SK-N-SH (cell line): ENCODE data around the gene SLC25A26. TPM values are rescaled to one million over a fixed set of nuclear protein-coding genes. Genes with fewer than 3 reads are reported as not detected.
"Not testable (repeated sequence)": the region's sequence is repeated elsewhere in the genome, so short reads cannot be mapped to it uniquely, and the experiment has no call there.

Source experiments
- CTCF ChIA-PET: fragments of 300-600, 350-600 bp; formaldehyde crosslinking; extraction: SDS; loops from one replicate; lab custom pipeline; 2021; lab: Yijun Ruan, JAX
- POLR2A ChIA-PET: fragments of 350-600 bp; sonication (Branson Sonifier 250); formaldehyde crosslinking; extraction: SDS; loops from one replicate; lab custom pipeline; 2020; ENCODE audit warnings: antibody characterized with exemption, inconsistent platforms; lab: Yijun Ruan, JAX
- DNase-seq: peaks from one replicate; pipeline ENCODE4 v3.0.0; 2012
- H2AFZ ChIP-seq: fragments of 200-600 bp; sonication (generic); 2 replicates; pipeline ENCODE4 v1.8.1; 2016; ENCODE audit warnings: antibody characterized with exemption, mild to moderate bottlenecking, low read depth
- H3F3A ChIP-seq: fragments of 200-600 bp; sonication (generic); replicated peaks from 2 replicates; pipeline ENCODE3; 2016; ENCODE audit warnings: antibody characterized with exemption, mild to moderate bottlenecking; ENCODE audit not compliant: insufficient read depth
- H3K27ac ChIP-seq, 2 experiments: fragments of 200-500 bp in 1 of 2; fragments of 200-600 bp in 1 of 2; sonication (Bioruptor generic) in 1 of 2; sonication (generic), shearing (Covaris generic) in 1 of 2; 2 replicates each; pipeline versions ENCODE4 v1.5.1 to v1.6.1; 2014 to 2016; ENCODE audit warnings: low read depth in 2 of 2, inconsistent platforms in 1 of 2, low read length in 1 of 2, mild to moderate bottlenecking in 1 of 2, mixed read lengths in 1 of 2
- H3K27me3 ChIP-seq: fragments of 200-600 bp; sonication (generic), shearing (Covaris generic); 2 replicates; pipeline ENCODE4 v1.6.1; 2016; ENCODE audit warnings: mixed run types; ENCODE audit not compliant: insufficient read depth
- H3K36me3 ChIP-seq, 2 experiments: fragments of 200-500 bp in 1 of 2; fragments of 200-600 bp in 1 of 2; sonication (Bioruptor generic) in 1 of 2; sonication (generic) in 1 of 2; replicated peaks in 1 of 2; 2 replicates each; pipeline versions ENCODE3 to v1.5.1; 2014 to 2016; ENCODE audit warnings: low read length in 1 of 2, mild to moderate bottlenecking in 1 of 2; ENCODE audit not compliant: insufficient read depth in 2 of 2, control insufficient read depth in 1 of 2
- H3K4me1 ChIP-seq, 2 experiments: fragments of 200-500 bp in 1 of 2; fragments of 200-600 bp in 1 of 2; sonication (Bioruptor generic) in 1 of 2; sonication (generic), shearing (Covaris generic) in 1 of 2; 2 replicates each; pipeline versions ENCODE4 v1.5.1 to v1.6.1; 2014 to 2016; ENCODE audit warnings: low read depth in 1 of 2, low read length in 1 of 2, mixed run types in 1 of 2; ENCODE audit not compliant: insufficient read depth in 2 of 2, control insufficient read depth in 1 of 2
- H3K4me2 ChIP-seq: fragments of 200-600 bp; sonication (generic), shearing (Covaris generic); 2 replicates; pipeline ENCODE4 v1.6.1; 2017; ENCODE audit warnings: mixed run types
- H3K4me3 ChIP-seq, 2 experiments: fragments of 200-500 bp in 1 of 2; fragments of 200-600 bp in 1 of 2; sonication (Bioruptor generic) in 1 of 2; sonication (generic), shearing (Covaris generic) in 1 of 2; 2 replicates each; pipeline versions ENCODE4 v1.5.1 to v1.8.1; 2014 to 2016; ENCODE audit warnings: low read depth in 2 of 2, inconsistent platforms in 1 of 2, low read length in 1 of 2, mild to moderate bottlenecking in 1 of 2, mixed read lengths in 1 of 2, moderate library complexity in 1 of 2
- H3K79me2 ChIP-seq: fragments of 200-600 bp; sonication (generic); 2 replicates; pipeline ENCODE4 v1.8.1; 2017; ENCODE audit warnings: mild to moderate bottlenecking; ENCODE audit not compliant: insufficient read depth
- H3K9ac ChIP-seq: fragments of 200-600 bp; sonication (generic); 2 replicates; pipeline ENCODE4 v1.6.1; 2017; ENCODE audit warnings: mixed run types
- H3K9me2 ChIP-seq: fragments of 200-600 bp; sonication (generic); 2 replicates; pipeline ENCODE4 v1.6.1; 2017; ENCODE audit warnings: mixed run types
- H3K9me3 ChIP-seq: fragments of 200-600 bp; sonication (generic); 2 replicates; pipeline ENCODE4 v1.6.1; 2017; ENCODE audit warnings: mixed run types, mild to moderate bottlenecking, moderate library complexity
- H4K20me1 ChIP-seq: fragments of 200-600 bp; sonication (generic); 2 replicates; pipeline ENCODE4 v1.6.1; 2017; ENCODE audit warnings: mild to moderate bottlenecking, mixed run types; ENCODE audit not compliant: insufficient read depth
- EP300 ChIP-seq, 2 experiments: IDR thresholded peaks; 2 replicates each; pipeline versions ENCODE4 v1.4.0 to v1.6.1; 2012; ENCODE audit warnings: borderline replicate concordance in 1 of 2, low read depth in 1 of 2, low read length in 1 of 2
- FOSL2 ChIP-seq: IDR thresholded peaks from 2 replicates; pipeline ENCODE4 v1.4.0; 2012; ENCODE audit warnings: low read depth, mild to moderate bottlenecking, moderate library complexity, borderline replicate concordance
- FOXJ3 ChIP-seq: sonication (generic); formaldehyde crosslinking; IDR thresholded peaks from 2 replicates; pipeline ENCODE4 v1.5.1; 2020; ENCODE audit warnings: mild to moderate bottlenecking, missing genetic modification reagents
- NRF1 ChIP-seq: IDR thresholded peaks from 2 replicates; pipeline ENCODE4 v1.6.1; 2012; ENCODE audit warnings: low read depth, mild to moderate bottlenecking, low read length
- RFX5 ChIP-seq: IDR thresholded peaks from 2 replicates; pipeline ENCODE4 v1.6.1; 2012; ENCODE audit warnings: mild to moderate bottlenecking, improper control_type of control experiment, low read length
- TAF1 ChIP-seq: IDR thresholded peaks from 2 replicates; pipeline ENCODE4 v1.6.1; 2012; ENCODE audit warnings: low read depth, mild to moderate bottlenecking, low read length, moderate library complexity, borderline replicate concordance
- TEAD4 ChIP-seq: IDR thresholded peaks from 2 replicates; pipeline ENCODE4 v1.4.0; 2012; ENCODE audit warnings: mild to moderate bottlenecking, borderline replicate concordance; ENCODE audit not compliant: insufficient read depth
- WGBS: methylation state at CpG from one replicate; pipeline ENCODE4 v1.1.6; 2017; ENCODE audit warnings: low lambda C conversion rate; 5-methylcytosine and 5-hydroxymethylcytosine counted together
- polyA plus RNA-seq, 3 experiments: library from polyadenylated mRNA; depleted of rRNA; stranded (reverse); fragments of >200 nt; gene quantifications; 2 replicates each; pipeline ENCODE4 v1.2.3, GENCODE V29; 2012
- TF ChIP-seq, protein P1 (sequence below): fragments of 150-350 bp; IDR thresholded peaks from 2 replicates; pipeline ENCODE4 v1.6.1; 2017; ENCODE audit warnings: antibody characterized with exemption, low read length, low read depth, borderline replicate concordance
- TF ChIP-seq, protein P2 (sequence below): IDR thresholded peaks from 2 replicates; pipeline ENCODE4; 2012
- TF ChIP-seq, protein P3 (sequence below): fragments of 150-350 bp; IDR thresholded peaks from 2 replicates; pipeline ENCODE4 v1.6.1; 2016; ENCODE audit warnings: mild to moderate bottlenecking, low read depth, low read length
- TF ChIP-seq, protein P4 (sequence below): fragments of 200-600 bp; sonication (generic); IDR thresholded peaks from 2 replicates; pipeline ENCODE4 v1.6.1; 2017; ENCODE audit warnings: antibody characterized with exemption, mild to moderate bottlenecking, moderate library complexity

Gene SLC25A26
- polyA plus RNA-seq, 1 of the 3 experiments (the other 2 are of a cell fraction), result 31.8 TPM

DNA sequence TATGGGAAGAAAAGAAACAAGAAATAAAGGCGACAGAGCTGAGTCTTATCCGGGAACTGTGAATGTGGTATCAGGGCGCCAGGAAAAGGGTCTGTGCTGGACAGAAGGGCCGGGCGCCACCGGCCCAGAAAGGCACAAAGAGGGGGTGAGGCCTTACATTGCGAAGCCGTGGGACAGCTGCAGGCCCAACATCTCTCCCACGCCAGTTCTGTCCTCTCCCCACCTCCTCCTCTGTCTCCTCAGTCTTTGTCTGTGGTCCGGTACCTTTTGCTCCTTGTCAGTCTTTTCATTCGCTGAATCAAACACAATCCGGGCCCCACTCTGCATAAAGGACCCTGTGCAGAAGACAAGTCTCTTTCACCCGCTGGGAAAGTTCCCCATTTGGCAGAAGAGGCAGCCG is 198.2 kb downstream of the SLC25A26 start:
- TF ChIP-seq NRF1 (no peak), TAF1 (no peak), TEAD4 (no peak), EP300 (IDR thresholded peaks at IDR 0.05; ENCODE audit: borderline replicate concordance in 1 of 2, low read depth in 1 of 2, low read length in 1 of 2) (no peak), FOSL2 (no peak), FOXJ3 (CRISPR knock-in tag) (no peak), RFX5 (no peak)
- TF ChIP-seq, protein P1, sequence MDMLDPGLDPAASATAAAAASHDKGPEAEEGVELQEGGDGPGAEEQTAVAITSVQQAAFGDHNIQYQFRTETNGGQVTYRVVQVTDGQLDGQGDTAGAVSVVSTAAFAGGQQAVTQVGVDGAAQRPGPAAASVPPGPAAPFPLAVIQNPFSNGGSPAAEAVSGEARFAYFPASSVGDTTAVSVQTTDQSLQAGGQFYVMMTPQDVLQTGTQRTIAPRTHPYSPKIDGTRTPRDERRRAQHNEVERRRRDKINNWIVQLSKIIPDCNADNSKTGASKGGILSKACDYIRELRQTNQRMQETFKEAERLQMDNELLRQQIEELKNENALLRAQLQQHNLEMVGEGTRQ, result no peak
- TF ChIP-seq, protein P2, sequence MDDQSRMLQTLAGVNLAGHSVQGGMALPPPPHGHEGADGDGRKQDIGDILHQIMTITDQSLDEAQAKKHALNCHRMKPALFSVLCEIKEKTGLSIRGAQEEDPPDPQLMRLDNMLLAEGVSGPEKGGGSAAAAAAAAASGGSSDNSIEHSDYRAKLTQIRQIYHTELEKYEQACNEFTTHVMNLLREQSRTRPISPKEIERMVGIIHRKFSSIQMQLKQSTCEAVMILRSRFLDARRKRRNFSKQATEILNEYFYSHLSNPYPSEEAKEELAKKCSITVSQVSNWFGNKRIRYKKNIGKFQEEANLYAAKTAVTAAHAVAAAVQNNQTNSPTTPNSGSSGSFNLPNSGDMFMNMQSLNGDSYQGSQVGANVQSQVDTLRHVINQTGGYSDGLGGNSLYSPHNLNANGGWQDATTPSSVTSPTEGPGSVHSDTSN, result no peak
- TF ChIP-seq, protein P3, sequence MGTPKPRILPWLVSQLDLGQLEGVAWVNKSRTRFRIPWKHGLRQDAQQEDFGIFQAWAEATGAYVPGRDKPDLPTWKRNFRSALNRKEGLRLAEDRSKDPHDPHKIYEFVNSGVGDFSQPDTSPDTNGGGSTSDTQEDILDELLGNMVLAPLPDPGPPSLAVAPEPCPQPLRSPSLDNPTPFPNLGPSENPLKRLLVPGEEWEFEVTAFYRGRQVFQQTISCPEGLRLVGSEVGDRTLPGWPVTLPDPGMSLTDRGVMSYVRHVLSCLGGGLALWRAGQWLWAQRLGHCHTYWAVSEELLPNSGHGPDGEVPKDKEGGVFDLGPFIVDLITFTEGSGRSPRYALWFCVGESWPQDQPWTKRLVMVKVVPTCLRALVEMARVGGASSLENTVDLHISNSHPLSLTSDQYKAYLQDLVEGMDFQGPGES, result no peak
- TF ChIP-seq, protein P4, sequence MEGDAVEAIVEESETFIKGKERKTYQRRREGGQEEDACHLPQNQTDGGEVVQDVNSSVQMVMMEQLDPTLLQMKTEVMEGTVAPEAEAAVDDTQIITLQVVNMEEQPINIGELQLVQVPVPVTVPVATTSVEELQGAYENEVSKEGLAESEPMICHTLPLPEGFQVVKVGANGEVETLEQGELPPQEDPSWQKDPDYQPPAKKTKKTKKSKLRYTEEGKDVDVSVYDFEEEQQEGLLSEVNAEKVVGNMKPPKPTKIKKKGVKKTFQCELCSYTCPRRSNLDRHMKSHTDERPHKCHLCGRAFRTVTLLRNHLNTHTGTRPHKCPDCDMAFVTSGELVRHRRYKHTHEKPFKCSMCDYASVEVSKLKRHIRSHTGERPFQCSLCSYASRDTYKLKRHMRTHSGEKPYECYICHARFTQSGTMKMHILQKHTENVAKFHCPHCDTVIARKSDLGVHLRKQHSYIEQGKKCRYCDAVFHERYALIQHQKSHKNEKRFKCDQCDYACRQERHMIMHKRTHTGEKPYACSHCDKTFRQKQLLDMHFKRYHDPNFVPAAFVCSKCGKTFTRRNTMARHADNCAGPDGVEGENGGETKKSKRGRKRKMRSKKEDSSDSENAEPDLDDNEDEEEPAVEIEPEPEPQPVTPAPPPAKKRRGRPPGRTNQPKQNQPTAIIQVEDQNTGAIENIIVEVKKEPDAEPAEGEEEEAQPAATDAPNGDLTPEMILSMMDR, result no peak
- no peaks in the 10 kb centered on the region for H3K9me2 ChIP-seq
- no peaks in the 10 kb centered on the region for H3K79me2 ChIP-seq
- H3K4me3 ChIP-seq, result no peak overlapping the region
- ChIA-PET POLR2A (no interaction called here), CTCF (interaction anchor here (0.6 to 4.7 kb wide), 2 partner anchors 11 to 142 kb away, joined by 3 to 23 read pairs; no protein-coding TSS in a partner anchor)
- H3K36me3 ChIP-seq, result no peaks in the 10 kb centered on the region
- no peaks in the 10 kb centered on the region for H4K20me1 ChIP-seq
- H2AFZ ChIP-seq, result no peak overlapping the region
- H3K4me1 ChIP-seq, result no peaks in the 10 kb centered on the region; a peak in 1 of 4 replicates
- no peak overlapping the region for H3K9ac ChIP-seq
- 87% methylated on average over 14 of the region's 14 CpGs for WGBS
- no peaks in the 10 kb centered on the region for H3F3A ChIP-seq
- no peak for DNase-seq
- no peak overlapping the region for H3K4me2 ChIP-seq
- no peaks in the 10 kb centered on the region for H3K9me3 ChIP-seq
- no peaks in the 10 kb centered on the region for H3K27me3 ChIP-seq
- no peak overlapping the region for H3K27ac ChIP-seq

DNA sequence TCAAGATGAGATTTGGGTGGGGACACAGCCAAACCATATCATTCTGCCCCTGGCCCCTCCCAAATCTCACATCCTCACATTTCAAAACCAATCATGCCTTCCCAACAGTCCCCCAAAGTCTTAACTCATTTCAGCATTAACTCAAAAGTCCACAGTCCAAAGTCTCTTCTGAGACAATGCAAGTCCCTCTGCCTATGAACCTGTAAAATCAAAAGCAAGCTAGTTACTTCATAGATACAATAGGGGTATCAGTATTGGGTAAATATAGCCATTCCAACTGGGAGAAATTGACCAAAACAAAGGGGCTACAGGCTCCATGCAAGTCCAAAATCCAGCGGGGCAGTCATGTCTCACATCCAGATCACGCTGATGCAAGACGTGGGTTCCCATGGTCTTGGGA is 200.3 kb downstream of the SLC25A26 start:
- DNase-seq, H3K4me3 ChIP-seq, H3K4me1 ChIP-seq, H2AFZ ChIP-seq, H3K9ac ChIP-seq, H4K20me1 ChIP-seq, H3F3A ChIP-seq, H3K27ac ChIP-seq, H3K4me2 ChIP-seq, H3K36me3 ChIP-seq, H3K79me2 ChIP-seq, H3K9me3 ChIP-seq, H3K9me2 ChIP-seq, POLR2A ChIA-PET, H3K27me3 ChIP-seq: not testable (repeated sequence)
- 100% methylated on average over 1 of the region's 3 CpGs for WGBS
- CTCF ChIA-PET, result interaction anchor here (1.2 kb wide), 1 partner anchor 13 kb away, joined by 5 read pairs; no protein-coding TSS in a partner anchor

DNA sequence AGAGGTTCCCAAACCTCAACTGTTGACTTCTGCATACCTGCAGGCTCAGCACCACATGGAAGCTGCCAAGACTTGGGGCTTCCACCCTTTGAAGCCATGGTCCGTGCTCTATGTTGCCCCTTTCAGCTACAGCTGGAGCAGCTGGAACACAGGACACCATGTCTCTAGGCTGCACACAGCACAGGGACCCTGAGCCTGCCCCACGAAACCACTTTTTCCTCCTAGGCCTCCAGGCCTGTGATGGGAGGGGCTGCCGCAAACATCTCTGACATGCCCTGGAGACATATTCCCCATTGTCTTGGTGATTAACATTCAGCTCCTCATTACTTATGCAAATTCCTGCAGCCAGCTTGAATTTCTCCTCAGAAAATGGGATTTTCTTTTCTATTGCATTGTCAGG is 201.1 kb downstream of the SLC25A26 start:
- H3K79me2 ChIP-seq, H3K27ac ChIP-seq, H3K4me2 ChIP-seq, H3K9ac ChIP-seq, POLR2A ChIA-PET, H3F3A ChIP-seq, H3K4me1 ChIP-seq, H3K36me3 ChIP-seq, H4K20me1 ChIP-seq, H3K27me3 ChIP-seq, H2AFZ ChIP-seq, H3K9me2 ChIP-seq, H3K4me3 ChIP-seq, H3K9me3 ChIP-seq, DNase-seq: not testable (repeated sequence)
- 100% methylated on average over 1 of the region's 3 CpGs for WGBS
- CTCF ChIA-PET, result interaction anchor here (1.2 kb wide), 1 partner anchor 14 kb away, joined by 5 read pairs; no protein-coding TSS in a partner anchor
